ENCODE data around the gene DEXI.

- TF ChIP-seq POLR2A (IDR thresholded peaks at IDR 0.05) = no peak
- TF ChIP-seq CTCF (IDR thresholded peaks at IDR 0.05) = no peak
- TF ChIP-seq EP300 (IDR thresholded peaks at IDR 0.05) = no peak
Measured at GRCh38 chr16:10926867-10927266, 15.4 kb downstream of the DEXI start.
